Right cardiac atrium (tissue), 5 donors: ENCODE results near the gene TAS2R46. TPM values are rescaled to one million over a fixed set of nuclear protein-coding genes. Genes with fewer than 3 reads are reported as not detected.

Experiments
- polyA plus RNA-seq: library from polyadenylated mRNA; stranded (reverse); fragments of 200-250 nt; gene quantifications from one replicate; pipeline ENCODE4 v1.2.3, GENCODE V29; 2013
- total RNA-seq, 4 donors: library from RNA; stranded (reverse); fragmentation: NEBNext Ultra II Directional; extraction: Animal tissue kit (Norgen Biotek cat#: 25700); gene quantifications; one replicate each; pipeline ENCODE4 v1.2.1, GENCODE V29; 2021
- donor health status: healthy with polysubstance abuse.
- donor health status: DM: no; HTN: yes; CAD: no.
- donor health status: DM: no; HTN: no; CAD: no.
- donor health status: DM: no; HTN: yes; CAD: no; lungs with severe emphysema.
- donor health status: DM: yes; HTN: yes; CAD: no.

Gene TAS2R46
- total and polyA plus RNA-seq, 5 donors = 0.26 to 0.71 (median 0.53) TPM; not detected in 2

Other genes starting within 250 kb of the TAS2R46 start
- gene TAS2R10, start 235.9 kb downstream of the TAS2R46 start, total RNA-seq = under 1 TPM in 3 of 4 donors, not detected in 1; 0.23 to 0.56 (median 0.31) TPM
- gene TAS2R10, start 235.9 kb downstream of the TAS2R46 start, polyA plus RNA-seq = not detected
- gene PRR4, start 212.8 kb downstream of the TAS2R46 start, total RNA-seq = 1 to 10 TPM in 2 of 4 donors, under 1 TPM in 2; 0.50 to 2.1 (median 1.0) TPM
- gene PRR4, start 212.8 kb downstream of the TAS2R46 start, polyA plus RNA-seq = 2.4 TPM
- 10 to 100 TPM in 2 of 4 donors, 1 to 10 TPM in 2; 4.6 to 14.5 (median 8.9) TPM for gene PRH1, start 178.0 kb downstream of the TAS2R46 start, total RNA-seq
- gene PRH1, start 178.0 kb downstream of the TAS2R46 start, polyA plus RNA-seq = 1.8 TPM
- 1 to 10 TPM in 1 of 4 donors, under 1 TPM in 3; 0.23 to 1.8 (median 0.42) TPM for gene TAS2R13, start 152.7 kb downstream of the TAS2R46 start, total RNA-seq
- 0.25 TPM for gene TAS2R13, start 152.7 kb downstream of the TAS2R46 start, polyA plus RNA-seq
- under 1 TPM in 1 of 4 donors, not detected in 3; 0.53 TPM for gene PRH2, start 133.1 kb downstream of the TAS2R46 start, total RNA-seq
- not detected for gene PRH2, start 133.1 kb downstream of the TAS2R46 start, polyA plus RNA-seq
- gene TAS2R14, start 123.0 kb downstream of the TAS2R46 start, total RNA-seq = 1 to 10 TPM in 2 of 4 donors, under 1 TPM in 2; 0.60 to 1.5 (median 1.1) TPM
- gene TAS2R14, start 123.0 kb downstream of the TAS2R46 start, polyA plus RNA-seq = 1.1 TPM
- 1 to 10 TPM in 1 of 4 donors, under 1 TPM in 3; 0.56 to 1.1 (median 0.74) TPM for gene TAS2R50, start 75.4 kb downstream of the TAS2R46 start, total RNA-seq
- gene TAS2R50, start 75.4 kb downstream of the TAS2R46 start, polyA plus RNA-seq = 0.09 TPM
- 1 to 10 TPM in 2 of 4 donors, under 1 TPM in 2; 0.54 to 1.4 (median 0.95) TPM for gene TAS2R20, start 64.0 kb downstream of the TAS2R46 start, total RNA-seq
- gene TAS2R20, start 64.0 kb downstream of the TAS2R46 start, polyA plus RNA-seq = 0.27 TPM
- gene TAS2R19, start 39.7 kb downstream of the TAS2R46 start, total RNA-seq = 1 to 10 TPM in 2 of 4 donors, under 1 TPM in 2; 0.77 to 2.9 (median 1.2) TPM
- 0.57 TPM for gene TAS2R19, start 39.7 kb downstream of the TAS2R46 start, polyA plus RNA-seq
- gene TAS2R31, start 30.9 kb downstream of the TAS2R46 start, total RNA-seq = 1 to 10 TPM; 1.0 to 2.0 (median 1.4) TPM
- 0.54 TPM for gene TAS2R31, start 30.9 kb downstream of the TAS2R46 start, polyA plus RNA-seq
- gene TAS2R43, start 30.0 kb upstream of the TAS2R46 start, total RNA-seq = not detected
- gene TAS2R43, start 30.0 kb upstream of the TAS2R46 start, polyA plus RNA-seq = not detected
- gene TAS2R30, start 72.3 kb upstream of the TAS2R46 start, total RNA-seq = 1 to 10 TPM in 2 of 4 donors, under 1 TPM in 2; 0.80 to 1.6 (median 1.0) TPM
- 0.25 TPM for gene TAS2R30, start 72.3 kb upstream of the TAS2R46 start, polyA plus RNA-seq
- 10 to 100 TPM; 13.1 to 18.4 (median 16.3) TPM for gene SMIM10L1, start 108.9 kb upstream of the TAS2R46 start, total RNA-seq
- gene SMIM10L1, start 108.9 kb upstream of the TAS2R46 start, polyA plus RNA-seq = 16.2 TPM
- gene TAS2R42, start 124.6 kb upstream of the TAS2R46 start, total RNA-seq = not detected
- gene TAS2R42, start 124.6 kb upstream of the TAS2R46 start, polyA plus RNA-seq = not detected
- gene PRB3, start 207.4 kb upstream of the TAS2R46 start, total RNA-seq = not detected
- not detected for gene PRB3, start 207.4 kb upstream of the TAS2R46 start, polyA plus RNA-seq
- gene PRB4, start 248.1 kb upstream of the TAS2R46 start, total RNA-seq = not detected
- gene PRB4, start 248.1 kb upstream of the TAS2R46 start, polyA plus RNA-seq = not detected